Measurements from ENCODE around the gene SOHLH2. TPM values are rescaled to one million over a fixed set of nuclear protein-coding genes. Genes with fewer than 3 reads are reported as not detected.

The SOHLH2 gene
- total RNA-seq, 4 donors from 2014 or later = 2.4 TPM; not detected in 3

- TF ChIP-seq CTCF (IDR thresholded peaks at IDR 0.05 in 4 of 5, conservative IDR thresholded peaks at IDR 0.05 in 1 of 5) (no peak), POLR2A (IDR thresholded peaks at IDR 0.05) (no peak)
- intact Hi-C loops (cut with DNase I; ENCODE audit: low total_unique reads) (no loop called here), in situ Hi-C loops (cut with MboI; ENCODE audit: low sequenced_read_pairs in 4 of 4) (no loop called here)
- H3K4me1 ChIP-seq = no peaks in the 10 kb centered on the region
- H3K36me3 ChIP-seq = no peaks in the 10 kb centered on the region
- H3K4me3 ChIP-seq = no peak overlapping the region
- no peaks in the 10 kb centered on the region for H3K9me3 ChIP-seq
- ATAC-seq (no peak), DNase-seq (no peak)
- no peaks in the 10 kb centered on the region for H3K27me3 ChIP-seq
- no peak overlapping the region for H3K27ac ChIP-seq
These were observed 30.5 kb downstream of the SOHLH2 start for GRCh38 chr13:36183901-36184300.

GRCh38 chr13:36175621-36176020 lies 38.7 kb downstream of the SOHLH2 start:
- Histone ChIP-seq H3K4me3 (no peak overlapping the region), H3K27ac (no peak overlapping the region), H3K4me1 (no peaks in the 10 kb centered on the region), H3K9me3 (no peaks in the 10 kb centered on the region), H3K36me3 (no peaks in the 10 kb centered on the region), H3K27me3 (no peaks in the 10 kb centered on the region)
- intact Hi-C loops (cut with DNase I; ENCODE audit: low total_unique reads) (no loop called here), in situ Hi-C loops (cut with MboI; ENCODE audit: low sequenced_read_pairs in 4 of 4) (no loop called here)
- no peak for DNase-seq
- no peak for TF ChIP-seq CTCF (IDR thresholded peaks at IDR 0.05 in 4 of 5, conservative IDR thresholded peaks at IDR 0.05 in 1 of 5)
- no peak for TF ChIP-seq POLR2A (IDR thresholded peaks at IDR 0.05)
- ATAC-seq = no peak

GRCh38 chr13:36174923-36175322 lies 39.4 kb downstream of the SOHLH2 start:
- no peaks in the 10 kb centered on the region for H3K4me1 ChIP-seq
- no peak overlapping the region for H3K4me3 ChIP-seq
- in situ Hi-C loops (cut with MboI; ENCODE audit: low sequenced_read_pairs in 4 of 4) = no loop called here
- DNase-seq (no peak), ATAC-seq (no peak)
- H3K27ac ChIP-seq = no peak overlapping the region
- H3K36me3 ChIP-seq = no peaks in the 10 kb centered on the region
- TF ChIP-seq CTCF (IDR thresholded peaks at IDR 0.05 in 4 of 5, conservative IDR thresholded peaks at IDR 0.05 in 1 of 5) (no peak), POLR2A (IDR thresholded peaks at IDR 0.05) (no peak)
- no peaks in the 10 kb centered on the region for H3K27me3 ChIP-seq
- H3K9me3 ChIP-seq = no peaks in the 10 kb centered on the region
- intact Hi-C loops (cut with DNase I; ENCODE audit: low total_unique reads) = no loop called here

- in situ Hi-C loops (cut with MboI; ENCODE audit: low sequenced_read_pairs in 4 of 4) (no loop called here), intact Hi-C loops (cut with DNase I; ENCODE audit: low total_unique reads) (no loop called here)
- Histone ChIP-seq H3K4me3 (no peak overlapping the region), H3K27ac (no peak overlapping the region), H3K27me3 (no peaks in the 10 kb centered on the region), H3K4me1 (no peaks in the 10 kb centered on the region), H3K9me3 (no peaks in the 10 kb centered on the region), H3K36me3 (no peaks in the 10 kb centered on the region)
- ATAC-seq (no peak), DNase-seq (no peak)
- TF ChIP-seq POLR2A (IDR thresholded peaks at IDR 0.05) = no peak
These were observed 40.6 kb downstream of the SOHLH2 start for GRCh38 chr13:36173571-36174322.

- no peaks in the 10 kb centered on the region for H3K36me3 ChIP-seq
- H3K4me1 ChIP-seq = peaks cover 0 to 9% of the 10 kb centered on the region in 2 donors
- no peak for DNase-seq
- no peak overlapping the region for H3K4me3 ChIP-seq
- no peak overlapping the region for H3K27ac ChIP-seq
- H3K9me3 ChIP-seq = no peaks in the 10 kb centered on the region
- in situ Hi-C loops (cut with MboI; ENCODE audit: low sequenced_read_pairs in 4 of 4) (no loop called here), intact Hi-C loops (cut with DNase I; ENCODE audit: low total_unique reads) (no loop called here)
- no peak for ATAC-seq
- TF ChIP-seq POLR2A (IDR thresholded peaks at IDR 0.05) (no peak), CTCF (IDR thresholded peaks at IDR 0.05 in 4 of 5, conservative IDR thresholded peaks at IDR 0.05 in 1 of 5) (no peak)
- H3K27me3 ChIP-seq = no peaks in the 10 kb centered on the region
These were observed 48.3 kb downstream of the SOHLH2 start for GRCh38 chr13:36166046-36166445.
